ENCODE measurements around the gene CNIH3. TPM values are rescaled to one million over a fixed set of nuclear protein-coding genes. Genes with fewer than 3 reads are reported as not detected.
"Not testable (repeated sequence)": the region's sequence is repeated elsewhere in the genome, so short reads cannot be mapped to it uniquely, and the experiment has no call there.

Gene CNIH3
- total RNA-seq, 1 donor from 2014 or later = 4.2 TPM

DNA sequence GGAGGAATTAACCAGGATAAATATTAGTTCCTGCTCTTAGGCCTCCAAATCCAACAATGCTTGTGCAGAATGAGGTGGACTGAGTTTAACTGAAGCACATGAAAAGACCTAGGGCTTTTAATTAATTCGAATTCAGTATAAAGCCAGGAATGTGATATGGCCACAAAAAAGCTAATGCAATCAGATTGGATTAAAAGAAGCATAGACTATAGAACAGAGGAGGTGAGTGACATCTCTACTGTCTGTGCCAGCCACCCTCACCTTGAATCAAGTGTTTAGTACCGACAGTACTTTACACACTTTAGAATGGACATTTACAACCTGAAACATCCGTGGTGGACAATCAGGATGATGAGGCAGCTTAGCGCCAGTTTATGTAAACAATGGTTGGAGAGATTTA, 62.1 kb downstream of the CNIH3 start:
- no peaks in the 10 kb centered on the region for H3K36me3 Mint-ChIP-seq (ENCODE audit: unreplicated experiment)
- DNase-seq (ENCODE audit: extremely low spot score, unreplicated experiment) = no peak
- H3K27ac Mint-ChIP-seq (ENCODE audit: unreplicated experiment) = no peak overlapping the region
- TF ChIP-seq CTCF (IDR thresholded peaks at IDR 0.05) = no peak
- no peak overlapping the region for H3K4me3 Mint-ChIP-seq (ENCODE audit: unreplicated experiment)
- H3K9me3 Mint-ChIP-seq (ENCODE audit: unreplicated experiment) = no peaks in the 10 kb centered on the region
- H3K27me3 Mint-ChIP-seq (ENCODE audit: unreplicated experiment) = peaks cover 29% of the 10 kb centered on the region
- no peaks in the 10 kb centered on the region for H3K4me1 Mint-ChIP-seq (ENCODE audit: unreplicated experiment)

- no peak for TF ChIP-seq CTCF (IDR thresholded peaks at IDR 0.05)
- Mint-ChIP-seq H3K4me1 (ENCODE audit: unreplicated experiment) (no peaks in the 10 kb centered on the region), H3K4me3 (ENCODE audit: unreplicated experiment) (no peak overlapping the region), H3K36me3 (ENCODE audit: unreplicated experiment) (no peaks in the 10 kb centered on the region), H3K9me3 (ENCODE audit: unreplicated experiment) (no peaks in the 10 kb centered on the region), H3K27me3 (ENCODE audit: unreplicated experiment) (peaks cover 25% of the 10 kb centered on the region), H3K27ac (ENCODE audit: unreplicated experiment) (no peak overlapping the region)
- no peak for DNase-seq (ENCODE audit: extremely low spot score, unreplicated experiment)
Observed at GRCh38 chr1:224679606-224680005, 63.5 kb downstream of the CNIH3 start.

GRCh38 chr1:224681816-224682215, 65.7 kb downstream of the CNIH3 start:
- Mint-ChIP-seq H3K4me3 (ENCODE audit: unreplicated experiment) (no peak overlapping the region), H3K4me1 (ENCODE audit: unreplicated experiment) (no peaks in the 10 kb centered on the region), H3K27ac (ENCODE audit: unreplicated experiment) (no peak overlapping the region), H3K36me3 (ENCODE audit: unreplicated experiment) (no peaks in the 10 kb centered on the region), H3K27me3 (ENCODE audit: unreplicated experiment) (peaks cover 15% of the 10 kb centered on the region), H3K9me3 (ENCODE audit: unreplicated experiment) (no peaks in the 10 kb centered on the region)
- no peak for TF ChIP-seq CTCF (IDR thresholded peaks at IDR 0.05)
- no peak for DNase-seq (ENCODE audit: extremely low spot score, unreplicated experiment)

- no peak for DNase-seq (ENCODE audit: extremely low spot score, unreplicated experiment)
- H3K4me3 Mint-ChIP-seq (ENCODE audit: unreplicated experiment) = no peak overlapping the region
- no peaks in the 10 kb centered on the region for H3K9me3 Mint-ChIP-seq (ENCODE audit: unreplicated experiment)
- H3K36me3 Mint-ChIP-seq (ENCODE audit: unreplicated experiment) = no peaks in the 10 kb centered on the region
- TF ChIP-seq CTCF (IDR thresholded peaks at IDR 0.05) = no peak
- no peaks in the 10 kb centered on the region for H3K4me1 Mint-ChIP-seq (ENCODE audit: unreplicated experiment)
- H3K27me3 Mint-ChIP-seq (ENCODE audit: unreplicated experiment) = peaks cover 9% of the 10 kb centered on the region
- no peak overlapping the region for H3K27ac Mint-ChIP-seq (ENCODE audit: unreplicated experiment)
Observed at GRCh38 chr1:224683936-224684335, 67.8 kb downstream of the CNIH3 start.

DNA sequence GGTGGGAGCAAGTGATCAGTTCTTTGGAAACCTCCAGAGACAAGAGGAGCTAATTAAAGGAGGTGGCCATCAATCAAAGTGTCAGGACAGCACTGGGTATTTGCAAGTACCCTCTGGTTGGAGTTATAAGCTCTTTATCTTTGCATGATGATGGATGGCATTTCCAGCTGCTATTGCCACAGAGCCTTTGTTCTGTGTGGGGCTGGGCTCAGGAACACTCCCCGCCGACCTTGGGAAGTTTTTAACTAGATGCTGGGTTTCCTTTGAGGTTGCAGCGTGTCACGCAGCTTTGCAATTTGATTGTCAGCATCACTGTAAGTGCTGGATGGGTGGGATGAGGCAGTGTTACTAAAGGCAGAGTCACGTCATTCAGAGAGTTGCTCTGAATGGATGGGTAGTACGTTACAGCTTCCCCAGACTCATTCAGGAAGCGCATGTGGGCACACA, 68.9 kb downstream of the CNIH3 start:
- Mint-ChIP-seq H3K4me3 (ENCODE audit: unreplicated experiment) (no peak overlapping the region), H3K36me3 (ENCODE audit: unreplicated experiment) (no peaks in the 10 kb centered on the region), H3K4me1 (ENCODE audit: unreplicated experiment) (no peaks in the 10 kb centered on the region), H3K9me3 (ENCODE audit: unreplicated experiment) (no peaks in the 10 kb centered on the region), H3K27me3 (ENCODE audit: unreplicated experiment) (peaks cover 9% of the 10 kb centered on the region), H3K27ac (ENCODE audit: unreplicated experiment) (no peak overlapping the region)
- DNase-seq (ENCODE audit: extremely low spot score, unreplicated experiment) = no peak
- no peak for TF ChIP-seq CTCF (IDR thresholded peaks at IDR 0.05)

GRCh38 chr1:224686140-224686539, 70.0 kb downstream of the CNIH3 start:
- H3K4me3 Mint-ChIP-seq (ENCODE audit: unreplicated experiment); DNase-seq (ENCODE audit: extremely low spot score, unreplicated experiment); H3K9me3 Mint-ChIP-seq (ENCODE audit: unreplicated experiment); H3K4me1 Mint-ChIP-seq (ENCODE audit: unreplicated experiment); H3K27ac Mint-ChIP-seq (ENCODE audit: unreplicated experiment); H3K36me3 Mint-ChIP-seq (ENCODE audit: unreplicated experiment); H3K27me3 Mint-ChIP-seq (ENCODE audit: unreplicated experiment): not testable (repeated sequence)

All from osteocyte (in vitro differentiated cells).